MCF 10A (cell line): ENCODE measurements around the gene TNS3. TPM values are rescaled to one million over a fixed set of nuclear protein-coding genes. Genes with fewer than 3 reads are reported as not detected.

Source experiments
- BruUV-seq: library from RNA; stranded (reverse); fragments of 400-500 nt; replicated peaks from 2 replicates; lab custom pipeline; 2021; lab: Mats Ljungman, UMichigan
- CTCF ChIA-PET: fragments of 300-600 bp; sonication (Branson Sonifier 250); formaldehyde crosslinking; extraction: SDS; loops from one replicate; lab custom pipeline; 2021; ENCODE audit warnings: antibody characterized with exemption, inconsistent platforms; lab: Yijun Ruan, JAX
- POLR2A ChIA-PET: fragments of 300-600, 350-650 bp; sonication (Branson Sonifier 250); formaldehyde crosslinking; extraction: SDS; loops from one replicate; lab custom pipeline; 2020; ENCODE audit warnings: antibody characterized with exemption, inconsistent platforms; lab: Yijun Ruan, JAX
- DNase-seq: peaks from one replicate; pipeline ENCODE4 v3.0.0-alpha.2; 2018; ENCODE audit not compliant: unreplicated experiment
- H3K27ac Mint-ChIP-seq: one replicate; pipeline ENCODE4 v1.8.0; 2022; ENCODE audit warnings: mild to moderate bottlenecking, low read depth, mixed read lengths; ENCODE audit not compliant: unreplicated experiment
- H3K27me3 Mint-ChIP-seq: one replicate; pipeline ENCODE4 v1.8.0; 2022; ENCODE audit warnings: mixed read lengths; ENCODE audit not compliant: insufficient read depth, unreplicated experiment
- H3K36me3 Mint-ChIP-seq: one replicate; pipeline ENCODE4 v1.8.0; 2022; ENCODE audit warnings: mild to moderate bottlenecking, moderate library complexity, mixed read lengths; ENCODE audit not compliant: insufficient read depth, unreplicated experiment
- H3K4me1 Mint-ChIP-seq: one replicate; pipeline ENCODE4 v1.8.0; 2022; ENCODE audit warnings: mixed read lengths; ENCODE audit not compliant: insufficient read depth, unreplicated experiment
- H3K4me3 Mint-ChIP-seq: one replicate; pipeline ENCODE4 v1.8.0; 2022; ENCODE audit warnings: mild to moderate bottlenecking, moderate library complexity, mixed read lengths; ENCODE audit not compliant: unreplicated experiment
- H3K9me3 Mint-ChIP-seq: one replicate; pipeline ENCODE4 v1.8.0; 2022; ENCODE audit warnings: mixed read lengths; ENCODE audit not compliant: unreplicated experiment
- intact Hi-C: fragments of 100-400 bp; cut with micrococcal nuclease; formaldehyde crosslinking; loops from 2 replicates; pipeline ENCODE4 v1.14.1; 2022
- total RNA-seq: library from RNA; stranded (reverse); gene quantifications from 2 replicates; pipeline ENCODE4 v1.2.3, GENCODE V29; 2022
- TF ChIP-seq, protein P1 (sequence below): fragments of 200-600 bp; IDR thresholded peaks from one replicate; pipeline ENCODE4 v1.8.0; 2022; ENCODE audit warnings: antibody characterized with exemption, mild to moderate bottlenecking; ENCODE audit not compliant: unreplicated experiment

TNS3 gene
- total RNA-seq, 1 experiment from 2014 or later, result 30.1 TPM

DNA sequence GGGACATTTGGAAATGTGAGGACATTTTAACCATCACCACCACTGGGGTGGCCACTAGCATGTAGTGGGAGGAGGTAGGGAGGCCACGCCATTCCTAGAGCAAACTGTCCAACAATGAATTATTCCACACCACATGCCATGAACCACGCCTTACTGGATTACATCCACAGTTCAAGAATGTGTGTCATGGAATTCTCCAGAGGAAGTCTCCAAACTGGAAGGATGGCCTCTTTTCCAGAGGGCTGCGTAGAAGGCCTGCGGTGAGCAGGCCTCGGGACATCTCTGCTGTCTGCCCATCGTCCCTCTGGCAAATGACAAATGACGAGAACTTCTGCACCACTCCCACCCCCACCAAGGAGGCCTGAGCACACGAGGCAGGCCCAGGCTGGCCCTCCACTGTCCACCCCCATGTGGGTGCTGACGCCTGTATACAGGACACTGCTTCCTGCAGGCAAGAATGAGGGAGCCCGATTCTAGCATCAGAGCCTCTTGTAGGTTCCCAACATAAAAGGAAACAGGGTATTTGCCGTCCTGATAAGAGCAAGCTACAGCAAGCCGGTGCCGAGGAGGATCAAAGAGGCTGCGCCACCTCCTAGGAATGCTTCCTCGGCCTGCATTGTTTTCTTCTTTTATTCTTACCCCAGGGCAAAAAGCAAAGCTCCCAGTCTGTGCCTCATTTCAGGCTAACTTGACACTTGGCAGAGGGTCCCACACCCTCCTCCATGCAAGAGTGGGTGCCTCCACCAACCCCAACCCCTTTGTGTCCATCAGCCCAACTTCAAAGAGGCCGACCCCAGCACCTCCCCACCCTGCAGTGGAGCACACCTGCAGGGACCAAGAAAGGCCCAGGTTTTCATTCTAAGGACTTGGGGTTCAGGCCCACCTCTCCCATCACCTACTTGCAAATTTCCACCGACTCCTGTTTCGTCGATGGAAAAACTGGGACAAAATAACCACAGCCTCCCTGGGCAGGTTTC is 23.9 kb downstream of the TNS3 start:
- ChIA-PET CTCF (interaction anchor here (0.6 kb wide), 1 partner anchor 82 kb away, joined by 3 read pairs; no protein-coding TSS in a partner anchor), POLR2A (interaction anchor here (0.6 to 1.0 kb wide), 3 partner anchors 7 to 223 kb away, joined by 3 read pairs; no protein-coding TSS in a partner anchor)
- TF ChIP-seq, protein P1, sequence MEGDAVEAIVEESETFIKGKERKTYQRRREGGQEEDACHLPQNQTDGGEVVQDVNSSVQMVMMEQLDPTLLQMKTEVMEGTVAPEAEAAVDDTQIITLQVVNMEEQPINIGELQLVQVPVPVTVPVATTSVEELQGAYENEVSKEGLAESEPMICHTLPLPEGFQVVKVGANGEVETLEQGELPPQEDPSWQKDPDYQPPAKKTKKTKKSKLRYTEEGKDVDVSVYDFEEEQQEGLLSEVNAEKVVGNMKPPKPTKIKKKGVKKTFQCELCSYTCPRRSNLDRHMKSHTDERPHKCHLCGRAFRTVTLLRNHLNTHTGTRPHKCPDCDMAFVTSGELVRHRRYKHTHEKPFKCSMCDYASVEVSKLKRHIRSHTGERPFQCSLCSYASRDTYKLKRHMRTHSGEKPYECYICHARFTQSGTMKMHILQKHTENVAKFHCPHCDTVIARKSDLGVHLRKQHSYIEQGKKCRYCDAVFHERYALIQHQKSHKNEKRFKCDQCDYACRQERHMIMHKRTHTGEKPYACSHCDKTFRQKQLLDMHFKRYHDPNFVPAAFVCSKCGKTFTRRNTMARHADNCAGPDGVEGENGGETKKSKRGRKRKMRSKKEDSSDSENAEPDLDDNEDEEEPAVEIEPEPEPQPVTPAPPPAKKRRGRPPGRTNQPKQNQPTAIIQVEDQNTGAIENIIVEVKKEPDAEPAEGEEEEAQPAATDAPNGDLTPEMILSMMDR, result no peak
- Mint-ChIP-seq H3K36me3 (peaks cover 20% of the 10 kb centered on the region), H3K9me3 (no peaks in the 10 kb centered on the region), H3K4me1 (peaks cover 28% of the 10 kb centered on the region), H3K27ac (peak overlapping the region; percentile 82), H3K27me3 (no peaks in the 10 kb centered on the region), H3K4me3 (no peak overlapping the region)
- peak; percentile 80 for DNase-seq
- BruUV-seq, result no TSS peak
- intact Hi-C loops, result no loop called here

DNA sequence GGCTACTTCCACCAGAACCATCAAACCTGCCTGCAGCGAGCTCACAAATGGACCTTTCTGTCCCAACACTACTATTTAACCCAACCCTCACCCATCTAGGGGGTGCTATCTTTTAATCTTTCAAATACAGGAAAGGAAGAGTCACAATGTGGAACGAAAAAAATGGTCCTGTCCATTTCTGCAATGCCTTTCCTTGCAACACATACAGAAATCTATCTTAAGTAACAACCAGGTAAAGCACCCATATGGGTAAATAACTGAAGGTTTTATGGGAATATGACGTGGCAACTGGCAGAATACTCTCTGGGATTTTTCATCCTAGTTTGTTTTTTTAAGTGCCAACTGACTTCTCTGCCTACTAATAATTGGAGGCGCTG is 24.6 kb downstream of the TNS3 start:
- Mint-ChIP-seq H3K27ac (peak overlapping the region; percentile 82), H3K9me3 (no peaks in the 10 kb centered on the region), H3K36me3 (peaks cover 20% of the 10 kb centered on the region), H3K4me3 (no peak overlapping the region), H3K4me1 (peaks cover 35% of the 10 kb centered on the region), H3K27me3 (no peaks in the 10 kb centered on the region)
- intact Hi-C loops, result no loop called here
- no peak for DNase-seq
- ChIA-PET CTCF (no interaction called here), POLR2A (interaction anchor here (0.6 to 0.7 kb wide), 2 partner anchors 8 to 17 kb away, joined by 3 read pairs; no protein-coding TSS in a partner anchor)
- TF ChIP-seq, protein P1, result no peak
- BruUV-seq, result no TSS peak

DNA sequence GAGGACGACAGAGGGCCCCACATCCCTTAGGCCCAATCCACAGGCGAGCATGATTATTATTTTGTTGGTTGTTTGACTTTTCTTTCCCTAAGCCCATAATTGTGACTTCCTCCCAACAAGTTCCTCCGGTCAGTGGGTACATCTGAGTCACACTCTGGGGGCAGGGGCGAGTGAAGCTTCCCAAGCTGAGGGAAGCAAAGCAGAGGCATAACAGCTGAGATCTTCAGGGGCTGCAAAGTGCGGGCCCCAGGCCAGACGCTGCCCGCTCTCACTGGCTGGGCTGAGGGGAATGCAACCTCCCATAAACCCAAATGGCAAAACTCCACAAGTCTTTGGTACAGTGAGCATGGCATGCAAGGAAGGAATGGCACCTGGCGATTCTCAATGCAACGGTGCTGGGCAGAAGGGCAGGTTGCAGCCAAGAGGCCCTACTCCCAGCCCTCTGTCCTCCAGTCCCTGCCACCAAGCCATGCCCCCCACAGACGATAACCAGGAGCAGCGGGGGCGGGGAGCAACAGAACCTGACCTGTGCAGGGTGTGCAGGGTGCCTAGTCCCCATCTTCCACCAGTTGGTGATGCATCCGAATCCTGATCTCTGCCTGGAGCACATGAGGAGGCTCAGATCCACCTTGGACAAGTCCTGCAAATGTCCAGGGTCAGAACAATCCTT is 25.3 kb downstream of the TNS3 start:
- no peak overlapping the region for H3K27ac Mint-ChIP-seq
- intact Hi-C loops, result no loop called here
- BruUV-seq, result no TSS peak
- H3K4me1 Mint-ChIP-seq, result peaks cover 41% of the 10 kb centered on the region
- H3K36me3 Mint-ChIP-seq, result peaks cover 20% of the 10 kb centered on the region
- ChIA-PET CTCF (interaction anchor here (0.6 kb wide), 1 partner anchor 1420 kb away, joined by 3 read pairs; no protein-coding TSS in a partner anchor), POLR2A (interaction anchor here (0.6 to 0.9 kb wide), 3 partner anchors 8 to 16 kb away, joined by 3 read pairs; no protein-coding TSS in a partner anchor)
- DNase-seq, result no peak
- H3K9me3 Mint-ChIP-seq, result no peaks in the 10 kb centered on the region
- H3K27me3 Mint-ChIP-seq, result no peaks in the 10 kb centered on the region
- no peak overlapping the region for H3K4me3 Mint-ChIP-seq
- TF ChIP-seq, protein P1, result no peak

DNA sequence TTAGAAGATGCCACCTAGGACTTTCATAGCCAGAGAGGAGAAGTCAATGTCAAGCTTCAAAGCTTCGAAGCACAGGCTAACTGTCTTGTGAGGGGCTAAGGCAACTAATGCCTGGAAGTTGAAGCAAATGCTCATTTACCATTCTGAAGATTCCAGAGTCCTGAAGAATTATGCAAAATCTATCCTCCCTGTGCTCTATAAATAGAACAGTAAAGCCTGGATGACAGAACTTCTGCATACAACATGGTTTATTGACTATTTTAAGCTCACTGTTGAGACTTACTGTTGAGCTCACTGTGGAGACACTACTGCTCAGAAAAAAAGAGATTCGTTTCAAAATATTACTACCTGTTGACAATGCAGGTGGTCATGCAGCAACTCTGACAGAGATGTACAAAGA is 28.6 kb downstream of the TNS3 start:
- H3K27me3 Mint-ChIP-seq, result no peaks in the 10 kb centered on the region
- H3K9me3 Mint-ChIP-seq, result no peaks in the 10 kb centered on the region
- peaks cover 19% of the 10 kb centered on the region for H3K36me3 Mint-ChIP-seq
- CTCF ChIA-PET, result interaction anchor here (0.7 to 1.8 kb wide), 5 partner anchors 10 to 287 kb away, joined by 3 to 8 read pairs (median 4); no protein-coding TSS in a partner anchor
- POLR2A ChIA-PET, result interaction anchor here (0.7 to 2.2 kb wide), 9 partner anchors 18 to 287 kb away, joined by 3 to 12 read pairs (median 5); partner anchors contain the start of gene TNS3
- no peak overlapping the region for H3K4me3 Mint-ChIP-seq
- no TSS peak for BruUV-seq
- TF ChIP-seq, protein P1, result no peak
- H3K4me1 Mint-ChIP-seq, result peaks cover 58% of the 10 kb centered on the region
- DNase-seq, result no peak
- no peak overlapping the region for H3K27ac Mint-ChIP-seq
- intact Hi-C loops, result no loop called here
